LNCAP (cell line): ENCODE measurements around the gene MAPK11.

Source experiments
- CTCF ChIP-seq: fragments of 450-650 bp; IDR thresholded peaks from 2 replicates; pipeline ENCODE4 v1.5.1; 2017; ENCODE audit warnings: mild to moderate bottlenecking

The MAPK11 gene

GRCh38 chr22:50257451-50258360 is 12.5 kb downstream of the MAPK11 start:
- no peak for TF ChIP-seq CTCF

- TF ChIP-seq CTCF = no peak
Observed at GRCh38 chr22:50257041-50257440, 13.1 kb downstream of the MAPK11 start.

GRCh38 chr22:50256258-50256862 is 13.8 kb downstream of the MAPK11 start:
- no peak for TF ChIP-seq CTCF

GRCh38 chr22:50255607-50256006 is 14.6 kb downstream of the MAPK11 start:
- no peak for TF ChIP-seq CTCF

GRCh38 chr22:50255099-50255498 is 15.1 kb downstream of the MAPK11 start:
- TF ChIP-seq CTCF = no peak

GRCh38 chr22:50253941-50254340 is 16.2 kb downstream of the MAPK11 start:
- TF ChIP-seq CTCF = no peak

- TF ChIP-seq CTCF = no peak
Observed at GRCh38 chr22:50253046-50253915, 16.9 kb downstream of the MAPK11 start.
